ENCODE measurements around the gene IRX6. TPM values are rescaled to one million over a fixed set of nuclear protein-coding genes. Genes with fewer than 3 reads are reported as not detected.

The IRX6 gene
- total and polyA plus RNA-seq, 2 donors (not counting 3 experiments of a cell fraction or from before 2014, with no cell fraction given) = not detected

DNA sequence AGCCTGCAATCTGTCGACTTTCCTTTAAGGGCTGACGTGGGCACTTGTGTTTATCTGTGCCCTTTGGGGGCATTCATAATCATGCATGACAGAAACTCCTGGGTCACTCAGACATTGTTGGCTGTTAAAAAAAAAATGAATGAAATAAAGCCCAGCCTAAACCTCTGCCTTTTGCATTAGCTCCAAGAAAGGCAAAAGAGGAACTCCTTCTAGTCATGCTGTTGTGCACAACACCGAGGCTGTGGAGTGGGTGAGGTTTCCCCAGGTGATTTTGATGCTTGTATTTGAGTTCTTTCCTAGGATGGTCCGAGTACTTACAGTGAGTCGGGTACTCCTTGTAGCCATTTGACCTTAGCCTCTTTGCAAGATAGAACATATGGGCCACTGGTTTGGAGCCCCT lies 49.6 kb upstream of the IRX6 start:
- BruUV-seq (replicated peaks) = no TSS peak
- no peaks in the 10 kb centered on the region for H4K20me1 ChIP-seq (replicated peaks; ENCODE audit: control insufficient read depth, extremely low read depth, insufficient read depth, low read length)
- no peaks in the 10 kb centered on the region for H3K4me1 ChIP-seq (ENCODE audit: control insufficient read depth, extremely low read depth, insufficient read depth, low read length)
- no peak for TF ChIP-seq MAX (IDR thresholded peaks at IDR 0.05; ENCODE audit: insufficient read depth, insufficient read length)
- no peak for TF ChIP-seq JUN (IDR thresholded peaks at IDR 0.05; ENCODE audit: borderline replicate concordance, insufficient read depth, insufficient read length, low read depth)
- TF ChIP-seq, protein P1, sequence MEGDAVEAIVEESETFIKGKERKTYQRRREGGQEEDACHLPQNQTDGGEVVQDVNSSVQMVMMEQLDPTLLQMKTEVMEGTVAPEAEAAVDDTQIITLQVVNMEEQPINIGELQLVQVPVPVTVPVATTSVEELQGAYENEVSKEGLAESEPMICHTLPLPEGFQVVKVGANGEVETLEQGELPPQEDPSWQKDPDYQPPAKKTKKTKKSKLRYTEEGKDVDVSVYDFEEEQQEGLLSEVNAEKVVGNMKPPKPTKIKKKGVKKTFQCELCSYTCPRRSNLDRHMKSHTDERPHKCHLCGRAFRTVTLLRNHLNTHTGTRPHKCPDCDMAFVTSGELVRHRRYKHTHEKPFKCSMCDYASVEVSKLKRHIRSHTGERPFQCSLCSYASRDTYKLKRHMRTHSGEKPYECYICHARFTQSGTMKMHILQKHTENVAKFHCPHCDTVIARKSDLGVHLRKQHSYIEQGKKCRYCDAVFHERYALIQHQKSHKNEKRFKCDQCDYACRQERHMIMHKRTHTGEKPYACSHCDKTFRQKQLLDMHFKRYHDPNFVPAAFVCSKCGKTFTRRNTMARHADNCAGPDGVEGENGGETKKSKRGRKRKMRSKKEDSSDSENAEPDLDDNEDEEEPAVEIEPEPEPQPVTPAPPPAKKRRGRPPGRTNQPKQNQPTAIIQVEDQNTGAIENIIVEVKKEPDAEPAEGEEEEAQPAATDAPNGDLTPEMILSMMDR (IDR thresholded peaks at IDR 0.05; ENCODE audit: extremely low read depth in 1 of 2, insufficient read depth in 1 of 2, low read depth in 1 of 2, low read length in 2 of 2) = no peak
- TF ChIP-seq MYC (IDR thresholded peaks at IDR 0.05; ENCODE audit: low read depth, low read length) = no peak
- no peak for TF ChIP-seq EZH2 (IDR thresholded peaks at IDR 0.05; ENCODE audit: borderline replicate concordance, low read depth, low read length, severe bottlenecking)
- no peak for TF ChIP-seq POLR2AphosphoS5 (IDR thresholded peaks at IDR 0.05; ENCODE audit: insufficient read depth, low read depth, low read length)
- TF ChIP-seq POLR2A (IDR thresholded peaks at IDR 0.05; ENCODE audit: low read depth, low read length) = no peak
- no peak for TF ChIP-seq FOS (IDR thresholded peaks at IDR 0.05; ENCODE audit: borderline replicate concordance, insufficient read depth, low read length)
- no peak for TF ChIP-seq GATA2 (IDR thresholded peaks at IDR 0.05; ENCODE audit: insufficient read depth, insufficient read length, low read depth, low read length)
- H3K36me3 ChIP-seq (ENCODE audit: control insufficient read depth in 2 of 2, extremely low read depth in 1 of 2, insufficient read depth in 2 of 2, low read length in 2 of 2) = no peaks in the 10 kb centered on the region
- dilution Hi-C loops (cut with MboI; ENCODE audit: extremely low pct_ligation_motif_present, low sequenced_read_pairs) = no loop called here
- H3K4me2 ChIP-seq (ENCODE audit: insufficient read depth, low read length) = no peak overlapping the region
- H3K27me3 ChIP-seq (ENCODE audit: control insufficient read depth in 2 of 2, insufficient read depth in 2 of 2, low read length in 2 of 2) = no peaks in the 10 kb centered on the region
- H2AFZ ChIP-seq (ENCODE audit: low read depth, low read length) = no peak overlapping the region
- DNase-seq (ENCODE audit: low read depth, low spot score) = no peak
- no peak overlapping the region for H3K9ac ChIP-seq (replicated peaks; ENCODE audit: extremely low read depth, insufficient read depth, low read length)
- no peaks in the 10 kb centered on the region for H3K9me1 ChIP-seq (replicated peaks; ENCODE audit: control insufficient read depth, extremely low read depth, insufficient read depth, low read length)
- H3K9me3 ChIP-seq (replicated peaks; ENCODE audit: control insufficient read depth, insufficient read depth, low read length) = no peaks in the 10 kb centered on the region
- no peak for FAIRE-seq
- H3K27ac ChIP-seq (ENCODE audit: insufficient read depth, low read depth, low read length) = no peak overlapping the region
- POLR2A ChIA-PET = no interaction called here
- CTCF ChIA-PET = no interaction called here
- H3K79me2 ChIP-seq (ENCODE audit: control insufficient read depth, insufficient read depth, low read length) = no peaks in the 10 kb centered on the region
- H3K4me3 ChIP-seq (replicated peaks in 1 of 3; ENCODE audit: insufficient read depth in 1 of 3, low read depth in 1 of 3, low read length in 3 of 3) = no peak overlapping the region
- intact Hi-C loops (cut with micrococcal nuclease) = no loop called here

Measured in endothelial cell of umbilical vein (primary cell).